Stimulated activated CD4-positive, alpha-beta T cell treated with anti-CD3 and anti-CD28 coated beads, Interleukin-12 subunit alpha, Interleukin-12 subunit beta, amount 100 ng/mL, for 24 hours (primary cell): Measurements from ENCODE around the gene TCN1.

Experiments used
- DNase-seq, 2 experiments: peaks; one replicate each; pipeline ENCODE4 v3.0.0-alpha.2; 2020; ENCODE audit warnings: low read depth in 2 of 2

Gene TCN1

GRCh38 chr11:59810189-59810910 is 55.9 kb downstream of the TCN1 start, which contains the start of gene MRPL16:
Gene MRPL16, minus strand, starts transcription at chr11:59810778. Its CDS starts 120 bp downstream, at chr11:59810658.
- peak; percentile 85 to 86 for DNase-seq

- no peak for DNase-seq
These were observed 59.2 kb downstream of the TCN1 start for GRCh38 chr11:59807047-59807610.

GRCh38 chr11:59804061-59804460 is 62.2 kb downstream of the TCN1 start:
- no peak for DNase-seq
